C4-2B (cell line): ENCODE results near the gene PLA2R1.

Experiments
- ZFX ChIP-seq: fragments of 450-650 bp; IDR thresholded peaks from 2 replicates; pipeline ENCODE4 v1.6.1; 2017
- TF ChIP-seq, protein P1 (sequence below): fragments of 450-650 bp; conservative IDR thresholded peaks from 2 replicates; pipeline ENCODE4 v1.5.1; 2017; ENCODE audit warnings: mild to moderate bottlenecking

DNA sequence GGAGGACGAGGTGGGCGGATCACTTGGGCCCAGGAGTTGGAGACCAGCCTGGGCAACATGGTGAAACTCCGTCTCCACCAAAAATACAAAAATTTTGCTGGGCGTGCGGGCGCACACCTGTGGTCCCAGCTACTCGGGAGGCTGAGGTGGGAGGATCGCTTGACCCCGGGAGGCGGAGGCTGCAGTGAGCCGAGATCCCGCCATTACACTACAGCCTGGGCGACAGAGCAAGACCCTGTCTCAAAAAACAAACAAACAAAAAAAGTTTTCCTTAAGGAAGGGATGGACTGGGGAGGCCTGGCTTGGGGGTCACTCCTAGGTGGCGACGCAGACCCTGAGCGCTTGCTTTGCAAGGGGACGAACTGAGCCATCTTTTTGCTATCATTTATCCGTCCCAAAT is 882 bp downstream of the PLA2R1 start:
- TF ChIP-seq, protein P1, sequence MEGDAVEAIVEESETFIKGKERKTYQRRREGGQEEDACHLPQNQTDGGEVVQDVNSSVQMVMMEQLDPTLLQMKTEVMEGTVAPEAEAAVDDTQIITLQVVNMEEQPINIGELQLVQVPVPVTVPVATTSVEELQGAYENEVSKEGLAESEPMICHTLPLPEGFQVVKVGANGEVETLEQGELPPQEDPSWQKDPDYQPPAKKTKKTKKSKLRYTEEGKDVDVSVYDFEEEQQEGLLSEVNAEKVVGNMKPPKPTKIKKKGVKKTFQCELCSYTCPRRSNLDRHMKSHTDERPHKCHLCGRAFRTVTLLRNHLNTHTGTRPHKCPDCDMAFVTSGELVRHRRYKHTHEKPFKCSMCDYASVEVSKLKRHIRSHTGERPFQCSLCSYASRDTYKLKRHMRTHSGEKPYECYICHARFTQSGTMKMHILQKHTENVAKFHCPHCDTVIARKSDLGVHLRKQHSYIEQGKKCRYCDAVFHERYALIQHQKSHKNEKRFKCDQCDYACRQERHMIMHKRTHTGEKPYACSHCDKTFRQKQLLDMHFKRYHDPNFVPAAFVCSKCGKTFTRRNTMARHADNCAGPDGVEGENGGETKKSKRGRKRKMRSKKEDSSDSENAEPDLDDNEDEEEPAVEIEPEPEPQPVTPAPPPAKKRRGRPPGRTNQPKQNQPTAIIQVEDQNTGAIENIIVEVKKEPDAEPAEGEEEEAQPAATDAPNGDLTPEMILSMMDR = no peak
- TF ChIP-seq ZFX = no peak
